ENCODE measurements around the gene GARNL3.

Gene GARNL3

DNA sequence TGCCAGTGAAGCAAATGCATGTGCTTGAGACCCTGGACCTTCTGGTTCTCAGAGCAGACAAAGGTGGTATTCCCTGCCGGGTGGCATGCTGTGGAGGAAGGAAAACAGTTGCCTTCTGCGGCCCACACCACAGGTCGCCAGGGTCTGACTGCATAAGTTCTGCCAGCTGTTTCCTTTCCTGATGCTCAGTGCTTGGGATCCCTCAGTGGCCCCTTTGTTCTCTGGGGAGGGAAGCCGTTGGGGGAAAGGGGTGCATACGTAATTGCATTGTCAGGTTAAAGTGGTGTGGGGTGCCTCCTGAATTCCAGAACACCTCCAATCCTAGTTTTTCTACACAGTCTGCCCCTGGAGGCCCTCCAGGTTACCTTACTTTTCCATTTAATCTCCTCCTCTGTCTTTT, 89.3 kb downstream of the GARNL3 start:
- H3K36me3 ChIP-seq (ENCODE audit: insufficient read depth, low read length), result no peaks in the 10 kb centered on the region
- H3K4me3 ChIP-seq (ENCODE audit: low read depth, low read length, poor library complexity, severe bottlenecking), result no peak overlapping the region
- H4K20me1 ChIP-seq (ENCODE audit: insufficient read depth, low read length), result no peaks in the 10 kb centered on the region
- no peaks in the 10 kb centered on the region; the same call in 1 of the 2 replicates for H3K27me3 ChIP-seq (ENCODE audit: insufficient read depth, low read length)
- no peak overlapping the region for H3K4me2 ChIP-seq (ENCODE audit: low read length)
- H3K79me2 ChIP-seq (ENCODE audit: insufficient read depth, low read length), result no peaks in the 10 kb centered on the region
- H2AFZ ChIP-seq (ENCODE audit: low read length), result no peak overlapping the region
- TF ChIP-seq, protein P1, sequence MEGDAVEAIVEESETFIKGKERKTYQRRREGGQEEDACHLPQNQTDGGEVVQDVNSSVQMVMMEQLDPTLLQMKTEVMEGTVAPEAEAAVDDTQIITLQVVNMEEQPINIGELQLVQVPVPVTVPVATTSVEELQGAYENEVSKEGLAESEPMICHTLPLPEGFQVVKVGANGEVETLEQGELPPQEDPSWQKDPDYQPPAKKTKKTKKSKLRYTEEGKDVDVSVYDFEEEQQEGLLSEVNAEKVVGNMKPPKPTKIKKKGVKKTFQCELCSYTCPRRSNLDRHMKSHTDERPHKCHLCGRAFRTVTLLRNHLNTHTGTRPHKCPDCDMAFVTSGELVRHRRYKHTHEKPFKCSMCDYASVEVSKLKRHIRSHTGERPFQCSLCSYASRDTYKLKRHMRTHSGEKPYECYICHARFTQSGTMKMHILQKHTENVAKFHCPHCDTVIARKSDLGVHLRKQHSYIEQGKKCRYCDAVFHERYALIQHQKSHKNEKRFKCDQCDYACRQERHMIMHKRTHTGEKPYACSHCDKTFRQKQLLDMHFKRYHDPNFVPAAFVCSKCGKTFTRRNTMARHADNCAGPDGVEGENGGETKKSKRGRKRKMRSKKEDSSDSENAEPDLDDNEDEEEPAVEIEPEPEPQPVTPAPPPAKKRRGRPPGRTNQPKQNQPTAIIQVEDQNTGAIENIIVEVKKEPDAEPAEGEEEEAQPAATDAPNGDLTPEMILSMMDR (IDR thresholded peaks at IDR 0.05; ENCODE audit: low read length), result no peak
- TF ChIP-seq EZH2 (IDR thresholded peaks at IDR 0.05; ENCODE audit: borderline replicate concordance, low read length), result no peak
- H3K27ac ChIP-seq (ENCODE audit: low read depth, low read length, poor library complexity, severe bottlenecking), result no peak overlapping the region
- no peaks in the 10 kb centered on the region for H3K9me2 ChIP-seq (ENCODE audit: low read depth, low read length)
- H3K9me3 ChIP-seq (ENCODE audit: low read length), result no peaks in the 10 kb centered on the region
- no peaks in the 10 kb centered on the region for H3F3A ChIP-seq (ENCODE audit: insufficient read depth, low read length)
- H3K4me1 ChIP-seq (ENCODE audit: insufficient read depth, low read length, severe bottlenecking), result no peaks in the 10 kb centered on the region
- no peak overlapping the region for H3K9ac ChIP-seq (ENCODE audit: low read length)

GRCh38 chr9:127356906-127357305, 92.3 kb downstream of the GARNL3 start:
- no peak overlapping the region for H3K4me3 ChIP-seq (ENCODE audit: low read depth, low read length, poor library complexity, severe bottlenecking)
- H3K27me3 ChIP-seq (ENCODE audit: insufficient read depth, low read length), result no peaks in the 10 kb centered on the region
- no peak overlapping the region for H3K27ac ChIP-seq (ENCODE audit: low read depth, low read length, poor library complexity, severe bottlenecking)
- no peaks in the 10 kb centered on the region for H3K9me3 ChIP-seq (ENCODE audit: low read length)
- H3K36me3 ChIP-seq (ENCODE audit: insufficient read depth, low read length), result no peaks in the 10 kb centered on the region
- TF ChIP-seq, protein P1 (IDR thresholded peaks at IDR 0.05; ENCODE audit: low read length), result no peak
- TF ChIP-seq EZH2 (IDR thresholded peaks at IDR 0.05; ENCODE audit: borderline replicate concordance, low read length), result no peak
- no peaks in the 10 kb centered on the region for H3K9me2 ChIP-seq (ENCODE audit: low read depth, low read length)
- H3K79me2 ChIP-seq (ENCODE audit: insufficient read depth, low read length), result no peaks in the 10 kb centered on the region
- H2AFZ ChIP-seq (ENCODE audit: low read length), result no peak overlapping the region
- H4K20me1 ChIP-seq (ENCODE audit: insufficient read depth, low read length), result no peaks in the 10 kb centered on the region
- no peak overlapping the region for H3K9ac ChIP-seq (ENCODE audit: low read length)
- no peaks in the 10 kb centered on the region for H3F3A ChIP-seq (ENCODE audit: insufficient read depth, low read length)
- H3K4me2 ChIP-seq (ENCODE audit: low read length), result no peak overlapping the region
- no peaks in the 10 kb centered on the region for H3K4me1 ChIP-seq (ENCODE audit: insufficient read depth, low read length, severe bottlenecking)

- Histone ChIP-seq H3K4me1 (ENCODE audit: insufficient read depth, low read length, severe bottlenecking) (no peaks in the 10 kb centered on the region), H3K36me3 (ENCODE audit: insufficient read depth, low read length) (no peaks in the 10 kb centered on the region)
These were observed 93.5 kb downstream of the GARNL3 start for GRCh38 chr9:127358023-127358535.

More at GRCh38 chr9:127358023-127358535, 93.5 kb downstream of the GARNL3 start:
- Histone ChIP-seq H3K79me2 (ENCODE audit: insufficient read depth, low read length) (no peaks in the 10 kb centered on the region), H3K27me3 (ENCODE audit: insufficient read depth, low read length) (no peaks in the 10 kb centered on the region), H3K9me3 (ENCODE audit: low read length) (no peaks in the 10 kb centered on the region), H3K4me3 (ENCODE audit: low read depth, low read length, poor library complexity, severe bottlenecking) (no peak overlapping the region), H3K9me2 (ENCODE audit: low read depth, low read length) (no peaks in the 10 kb centered on the region), H4K20me1 (ENCODE audit: insufficient read depth, low read length) (no peaks in the 10 kb centered on the region), H3F3A (ENCODE audit: insufficient read depth, low read length) (no peaks in the 10 kb centered on the region), H3K9ac (ENCODE audit: low read length) (no peak overlapping the region), H3K4me2 (ENCODE audit: low read length) (no peak overlapping the region), H2AFZ (ENCODE audit: low read length) (no peak overlapping the region), H3K27ac (ENCODE audit: low read depth, low read length, poor library complexity, severe bottlenecking) (no peak overlapping the region)
- no peak for TF ChIP-seq EZH2 (IDR thresholded peaks at IDR 0.05; ENCODE audit: borderline replicate concordance, low read length)
- TF ChIP-seq, protein P1 (IDR thresholded peaks at IDR 0.05; ENCODE audit: low read length), result no peak

Data from OCI-LY1 (cell line).